Left renal pelvis (tissue), 4 donors: ENCODE measurements around the gene NAPG. TPM values are rescaled to one million over a fixed set of nuclear protein-coding genes. Genes with fewer than 3 reads are reported as not detected.
"Not testable (repeated sequence)": the region's sequence is repeated elsewhere in the genome, so short reads cannot be mapped to it uniquely, and the experiment has no call there.

Source experiments
- DNase-seq, 4 donors: peaks; one replicate each; pipeline ENCODE4 v3.0.0-alpha.2; 2013; ENCODE audit warnings: low read depth in 4 of 4, low spot score in 3 of 4
- polyA plus RNA-seq, 4 donors: library from polyadenylated mRNA; unstranded; fragments of 120-200 nt; gene quantifications; one replicate each; pipeline ENCODE4 v1.2.1, GENCODE V29; 2013; ENCODE audit not compliant: insufficient read length in 4 of 4

The NAPG gene
- polyA plus RNA-seq, 4 donors: 22.5 to 26.3 (median 23.4) TPM

GRCh38 chr18:10511236-10511635 lies 14.6 kb upstream of the NAPG start:
- DNase-seq: no peak

GRCh38 chr18:10514082-10514481 lies 11.7 kb upstream of the NAPG start:
- DNase-seq: no peak

- DNase-seq: no peak
Observed at GRCh38 chr18:10514601-10515000, 11.2 kb upstream of the NAPG start.

- DNase-seq: no peak
Observed at GRCh38 chr18:10515456-10515855, 10.4 kb upstream of the NAPG start.

GRCh38 chr18:10516078-10516477 lies 9.7 kb upstream of the NAPG start:
- DNase-seq: no peak

- DNase-seq: peak in 2 of 4 donors; percentile 49 to 53
Observed at GRCh38 chr18:10518595-10519255, 7.1 kb upstream of the NAPG start.

GRCh38 chr18:10519366-10519765 lies 6.5 kb upstream of the NAPG start:
- no peak for DNase-seq

- peak; percentile 64 to 75 (median 68) for DNase-seq
Observed at GRCh38 chr18:10519999-10520935, 5.6 kb upstream of the NAPG start.

- DNase-seq: no peak
Observed at GRCh38 chr18:10521566-10521965, 4.3 kb upstream of the NAPG start.

- no peak for DNase-seq
Observed at GRCh38 chr18:10522574-10522973, 3.3 kb upstream of the NAPG start.

GRCh38 chr18:10523544-10523943 lies 2.3 kb upstream of the NAPG start:
- no peak for DNase-seq

- no peak for DNase-seq
Observed at GRCh38 chr18:10524507-10525370, 1.1 kb upstream of the NAPG start.

- DNase-seq: no peak
Observed at GRCh38 chr18:10525371-10525691, 496 bp upstream of the NAPG start.

- no peak for DNase-seq
Observed at GRCh38 chr18:10526561-10526949, 728 bp downstream of the NAPG start.

GRCh38 chr18:10528439-10528838 lies 2.6 kb downstream of the NAPG start:
- no peak for DNase-seq

GRCh38 chr18:10530002-10530401 lies 4.2 kb downstream of the NAPG start:
- no peak for DNase-seq

GRCh38 chr18:10530852-10531251 lies 5.0 kb downstream of the NAPG start:
- no peak for DNase-seq

GRCh38 chr18:10533111-10533510 lies 7.3 kb downstream of the NAPG start:
- no peak for DNase-seq

GRCh38 chr18:10536280-10536679 lies 10.5 kb downstream of the NAPG start:
- no peak for DNase-seq

GRCh38 chr18:10537765-10538164 lies 11.9 kb downstream of the NAPG start:
- DNase-seq: no peak

- DNase-seq: not testable (repeated sequence)
Observed at GRCh38 chr18:10539124-10539523, 13.3 kb downstream of the NAPG start.
